Measurements from ENCODE around the gene GDPD5. TPM values are rescaled to one million over a fixed set of nuclear protein-coding genes. Genes with fewer than 3 reads are reported as not detected.

Gene GDPD5
- total and polyA plus RNA-seq, 9 donors = 3.8 to 15.8 (median 8.1) TPM

GRCh38 chr11:75561426-75562047 lies 35.8 kb upstream of the GDPD5 start:
- H3K27ac ChIP-seq = peak overlapping the region; percentile 98 to 100
- DNase-seq = no peak
- H3K4me1 ChIP-seq (ENCODE audit: insufficient read depth) = peaks cover 37% of the 10 kb centered on the region
- TF ChIP-seq POLR2A (IDR thresholded peaks at IDR 0.05) (no peak), EP300 (IDR thresholded peaks at IDR 0.05) (no peak), CTCF (IDR thresholded peaks at IDR 0.05) (no peak)
- intact Hi-C loops (cut with DNase I) = no loop called here
- no peaks in the 10 kb centered on the region for H3K36me3 ChIP-seq
- H3K9me3 ChIP-seq = no peaks in the 10 kb centered on the region
- 13 to 17% (median 13%) methylated on average over 19 to 21 of the region's 21 CpGs for WGBS, 3 donors
- H3K27me3 ChIP-seq = no peaks in the 10 kb centered on the region
- peak overlapping the region; percentile 88 for H3K4me3 ChIP-seq

- peak overlapping the region; percentile 98 to 100 for H3K27ac ChIP-seq
- H3K9me3 ChIP-seq = no peaks in the 10 kb centered on the region
- DNase-seq = no peak
- intact Hi-C loops (cut with DNase I) = no loop called here
- H3K36me3 ChIP-seq = no peaks in the 10 kb centered on the region
- H3K4me1 ChIP-seq (ENCODE audit: insufficient read depth) = peaks cover 31% of the 10 kb centered on the region
- H3K4me3 ChIP-seq = no peak overlapping the region
- no peak for TF ChIP-seq POLR2A (IDR thresholded peaks at IDR 0.05)
- no peak for TF ChIP-seq CTCF (IDR thresholded peaks at IDR 0.05)
- no peaks in the 10 kb centered on the region for H3K27me3 ChIP-seq
- 8 to 35% (median 20%) methylated on average over 1 of the region's 1 CpG for WGBS, 3 donors
Observed at GRCh38 chr11:75560644-75561043, 34.9 kb upstream of the GDPD5 start.

GRCh38 chr11:75558939-75559843 lies 33.5 kb upstream of the GDPD5 start:
- Histone ChIP-seq H3K4me1 (ENCODE audit: insufficient read depth) (peaks cover 32% of the 10 kb centered on the region), H3K27me3 (no peaks in the 10 kb centered on the region), H3K36me3 (no peaks in the 10 kb centered on the region), H3K9me3 (no peaks in the 10 kb centered on the region), H3K4me3 (no peak overlapping the region), H3K27ac (peak overlapping the region; percentile 98 to 100)
- 1 to 15% (median 5%) methylated on average over 8 of the region's 8 CpGs for WGBS, 3 donors
- peak; percentile 10 for TF ChIP-seq POLR2A (IDR thresholded peaks at IDR 0.05)
- TF ChIP-seq CTCF (IDR thresholded peaks at IDR 0.05) = no peak
- TF ChIP-seq EP300 (IDR thresholded peaks at IDR 0.05) = peak; percentile 39
- DNase-seq = peak; percentile 76 to 81 (median 79)
- intact Hi-C loops (cut with DNase I) = no loop called here

GRCh38 chr11:75557666-75558494 lies 32.1 kb upstream of the GDPD5 start:
- Histone ChIP-seq H3K27ac (peak overlapping the region; percentile 98 to 100), H3K36me3 (no peaks in the 10 kb centered on the region), H3K4me3 (no peak overlapping the region), H3K4me1 (ENCODE audit: insufficient read depth) (peaks cover 34% of the 10 kb centered on the region), H3K9me3 (no peaks in the 10 kb centered on the region), H3K27me3 (no peaks in the 10 kb centered on the region)
- TF ChIP-seq EP300 (IDR thresholded peaks at IDR 0.05) (no peak), CTCF (IDR thresholded peaks at IDR 0.05) (no peak), POLR2A (IDR thresholded peaks at IDR 0.05) (no peak)
- peak; percentile 79 to 81 (median 80) for DNase-seq
- intact Hi-C loops (cut with DNase I) = no loop called here
- 11 to 17% (median 14%) methylated on average over 17 of the region's 17 CpGs for WGBS, 3 donors

Data from ovary (tissue), 9 donors.